H1 (cell line): ENCODE data around the gene ITGA3. TPM values are rescaled to one million over a fixed set of nuclear protein-coding genes. Genes with fewer than 3 reads are reported as not detected.

Experiments used
- CTCF ChIA-PET: fragments of 300-600 bp; sonication (Branson Sonifier 250); formaldehyde crosslinking; loops from one replicate; lab custom pipeline; 2021; ENCODE audit not compliant: partially characterized antibody; lab: Charles Lee
- POLR2A ChIA-PET: fragments of 300-600 bp; sonication (Branson Sonifier 250); formaldehyde crosslinking; loops from one replicate; lab custom pipeline; 2021; ENCODE audit warnings: inconsistent platforms; ENCODE audit not compliant: partially characterized antibody; lab: Charles Lee
- DNase-seq, 2 experiments: peaks; one replicate each; pipeline versions ENCODE4 v3.0.0 to v3.0.0-alpha.2; 2010 to 2022; ENCODE audit warnings: low spot score in 2 of 2, low read depth in 1 of 2, mixed read lengths in 1 of 2
- FAIRE-seq: peaks from 2 replicates; lab custom pipeline; 2011; peaks lifted over from hg19 to GRCh38; lab: Jason Lieb, UNC
- H2AFZ ChIP-seq: 2 replicates; pipeline ENCODE4 v1.8.1; 2012; ENCODE audit warnings: low read length, inconsistent platforms
- H2AK5ac ChIP-seq: 2 replicates; pipeline ENCODE4 v1.6.1; 2013; ENCODE audit warnings: low read depth, low read length
- H2BK120ac ChIP-seq: replicated peaks from 2 replicates; pipeline ENCODE3; 2013; ENCODE audit warnings: low read depth, low read length, inconsistent platforms
- H2BK12ac ChIP-seq: 2 replicates; pipeline ENCODE4 v1.6.1; 2013; ENCODE audit warnings: low read depth, low read length
- H2BK15ac ChIP-seq: 2 replicates; pipeline ENCODE4 v1.6.1; 2013; ENCODE audit warnings: low read length
- H2BK20ac ChIP-seq: 2 replicates; pipeline ENCODE4 v1.6.1; 2013; ENCODE audit warnings: low read length
- H2BK5ac ChIP-seq: 2 replicates; pipeline ENCODE4 v1.6.1; 2013; ENCODE audit warnings: low read depth, low read length
- H3K14ac ChIP-seq: 2 replicates; pipeline ENCODE4 v1.6.1; 2013; ENCODE audit warnings: inconsistent platforms; ENCODE audit not compliant: insufficient read length
- H3K18ac ChIP-seq: 2 replicates; pipeline ENCODE4 v1.6.1; 2013; ENCODE audit warnings: low read length; ENCODE audit errors: extremely low read depth
- H3K23ac ChIP-seq: 2 replicates; pipeline ENCODE4 v1.6.1; 2013; ENCODE audit warnings: inconsistent platforms; ENCODE audit not compliant: insufficient read length
- H3K23me2 ChIP-seq: 2 replicates; pipeline ENCODE4 v1.6.1; 2013; ENCODE audit warnings: low read depth, low read length
- H3K27ac ChIP-seq: 2 replicates; pipeline ENCODE4 v1.6.1; 2011; ENCODE audit warnings: low read depth, low read length, inconsistent platforms
- H3K27me3 ChIP-seq, 4 experiments: replicated peaks in 1 of 4; 1 replicate in 1 of 4; 2 replicates in 3 of 4; pipeline versions ENCODE4 v1.6.1 to v1.8.1; 2011 to 2013; ENCODE audit warnings: low read length in 3 of 4, mild to moderate bottlenecking in 3 of 4, inconsistent platforms in 2 of 4, mixed read lengths in 2 of 4, moderate library complexity in 1 of 4; ENCODE audit not compliant: control insufficient read depth in 3 of 4, insufficient read depth in 3 of 4; ENCODE audit errors: extremely low read depth in 1 of 4
- H3K36me3 ChIP-seq, 4 experiments: 2 replicates each; pipeline versions ENCODE4 v1.6.1 to v1.8.1; 2011 to 2013; ENCODE audit warnings: mild to moderate bottlenecking in 4 of 4, low read length in 3 of 4, moderate library complexity in 2 of 4, control low read depth in 1 of 4, inconsistent platforms in 1 of 4; ENCODE audit not compliant: insufficient read depth in 4 of 4, control insufficient read depth in 2 of 4
- H3K4ac ChIP-seq: replicated peaks from 2 replicates; pipeline ENCODE3; 2013; ENCODE audit warnings: low read length, low read depth, mixed read lengths, inconsistent platforms; ENCODE audit not compliant: insufficient read length
- H3K4me1 ChIP-seq, 4 experiments: replicated peaks in 1 of 4; 1 replicate in 1 of 4; 2 replicates in 3 of 4; pipeline versions ENCODE4 v1.6.1 to v1.8.1; 2011 to 2013; ENCODE audit warnings: low read length in 3 of 4, inconsistent platforms in 2 of 4, mixed read lengths in 1 of 4; ENCODE audit not compliant: insufficient read depth in 4 of 4, control insufficient read depth in 3 of 4
- H3K4me2 ChIP-seq, 2 experiments: 2 replicates each; pipeline versions ENCODE4 v1.6.1 to v1.8.1; 2011 to 2013; ENCODE audit warnings: low read depth in 2 of 2, low read length in 2 of 2, control low read depth in 1 of 2, inconsistent platforms in 1 of 2, mild to moderate bottlenecking in 1 of 2; ENCODE audit not compliant: insufficient read depth in 1 of 2
- H3K4me3 ChIP-seq, 4 experiments: fragments of 200-600, 300-600 bp in 1 of 4; sonication (generic), shearing (Covaris generic), sonication (Bioruptor Twin) in 1 of 4; 2 replicates each; pipeline versions ENCODE4 v1.5.1 to v1.8.1; 2011 to 2016; ENCODE audit warnings: low read length in 4 of 4, low read depth in 3 of 4, control low read depth in 2 of 4, inconsistent platforms in 2 of 4, mild to moderate bottlenecking in 2 of 4, mixed read lengths in 1 of 4, moderate library complexity in 1 of 4; ENCODE audit not compliant: insufficient read depth in 2 of 4; ENCODE audit errors: extremely low read depth in 1 of 4
- H3K56ac ChIP-seq: replicated peaks from 2 replicates; pipeline ENCODE3; 2013; ENCODE audit warnings: low read depth, mild to moderate bottlenecking, mixed read lengths, low read length, inconsistent platforms; ENCODE audit not compliant: insufficient read length
- H3K79me1 ChIP-seq: 2 replicates; pipeline ENCODE4 v1.6.1; 2013; ENCODE audit warnings: low read depth, low read length, control low read depth
- H3K79me2 ChIP-seq, 2 experiments: 2 replicates each; pipeline versions ENCODE4 v1.6.1 to v1.8.1; 2012 to 2013; ENCODE audit warnings: low read length in 2 of 2, mild to moderate bottlenecking in 2 of 2, inconsistent platforms in 1 of 2; ENCODE audit not compliant: insufficient read depth in 2 of 2, control insufficient read depth in 1 of 2
- H3K9ac ChIP-seq, 4 experiments: replicated peaks in 1 of 4; 1 replicate in 1 of 4; 2 replicates in 3 of 4; pipeline versions ENCODE4 v1.6.1 to v1.8.1; 2011 to 2013; ENCODE audit warnings: low read depth in 3 of 4, low read length in 3 of 4, control low read depth in 2 of 4, mild to moderate bottlenecking in 2 of 4, moderate library complexity in 2 of 4, inconsistent platforms in 1 of 4; ENCODE audit errors: extremely low read depth in 1 of 4
- H3K9me3 ChIP-seq, 2 experiments: 2 replicates each; pipeline versions ENCODE4 v1.6.1 to v1.8.1; 2012 to 2013; ENCODE audit warnings: mild to moderate bottlenecking in 2 of 2, moderate library complexity in 2 of 2, control low read depth in 1 of 2, inconsistent platforms in 1 of 2, low read depth in 1 of 2, low read length in 1 of 2, mixed read lengths in 1 of 2; ENCODE audit not compliant: insufficient read depth in 2 of 2
- H4K20me1 ChIP-seq, 2 experiments: replicated peaks in 1 of 2; 2 replicates each; pipeline versions ENCODE3 to v1.8.1; 2011 to 2013; ENCODE audit warnings: inconsistent platforms in 2 of 2, low read length in 2 of 2, mild to moderate bottlenecking in 1 of 2; ENCODE audit not compliant: insufficient read depth in 2 of 2, control insufficient read depth in 1 of 2
- H4K5ac ChIP-seq: 2 replicates; pipeline ENCODE4 v1.6.1; 2013; ENCODE audit warnings: low read length, low read depth, mixed read lengths, inconsistent platforms; ENCODE audit not compliant: insufficient read length
- H4K8ac ChIP-seq: 2 replicates; pipeline ENCODE4 v1.8.0; 2013; ENCODE audit warnings: mild to moderate bottlenecking, moderate library complexity, low read length, inconsistent platforms; ENCODE audit not compliant: insufficient read depth; ENCODE audit errors: extremely low read depth
- H4K91ac ChIP-seq: replicated peaks from 2 replicates; pipeline ENCODE3; 2013; ENCODE audit warnings: low read length, mixed read lengths, inconsistent platforms; ENCODE audit not compliant: insufficient read length
- ASH2L ChIP-seq: fragments of 200-600, 300-600 bp; sonication (generic); IDR thresholded peaks from one replicate; pipeline ENCODE4 v1.7.1; 2017; ENCODE audit warnings: low read length
- BRCA1 ChIP-seq: IDR thresholded peaks from 2 replicates; pipeline ENCODE4 v1.6.1; 2012; ENCODE audit warnings: low read depth, low read length, improper control_type of control experiment
- EZH2 ChIP-seq: fragments of 200-600 bp; sonication (generic); IDR thresholded peaks from 2 replicates; pipeline ENCODE4 v1.7.1; 2012; ENCODE audit warnings: low read depth, mild to moderate bottlenecking, moderate library complexity, low read length, inconsistent platforms; ENCODE audit not compliant: severe bottlenecking
- HDAC6 ChIP-seq: IDR thresholded peaks from one replicate; pipeline ENCODE4 v1.7.1; 2012; ENCODE audit warnings: low read depth, mild to moderate bottlenecking, inconsistent platforms, low read length, moderate library complexity
- KDM1A ChIP-seq: fragments of 200-600, 300-600 bp; sonication (generic); IDR thresholded peaks from 2 replicates; pipeline ENCODE4 v1.7.1; 2016; ENCODE audit warnings: mild to moderate bottlenecking, low read length, borderline replicate concordance
- PHF8 ChIP-seq: fragments of 200-600 bp; sonication (generic); conservative IDR thresholded peaks from 2 replicates; pipeline ENCODE4 v1.7.1; 2012; ENCODE audit warnings: low read depth, mild to moderate bottlenecking, inconsistent platforms, low read length, moderate library complexity
- SIX5 ChIP-seq: IDR thresholded peaks from 2 replicates; pipeline ENCODE4 v1.6.1; 2011; ENCODE audit warnings: mild to moderate bottlenecking, low read depth, low read length
- SRF ChIP-seq: IDR thresholded peaks from 2 replicates; pipeline ENCODE4 v1.6.1; 2011; ENCODE audit warnings: mild to moderate bottlenecking, low read depth, low read length, moderate library complexity
- WGBS, 2 experiments: shearing (Covaris generic) in 1 of 2; methylation state at CpG; one replicate each; pipeline versions ENCODE4 v1.1.6 to v1.1.7; 2013 to 2015; ENCODE audit warnings: low lambda C conversion rate in 2 of 2, mixed read lengths in 2 of 2, inconsistent platforms in 1 of 2, low coverage in 1 of 2, missing lambda C conversion rate in 1 of 2; ENCODE audit not compliant: insufficient replicate concordance in 2 of 2, insufficient coverage in 1 of 2, insufficient read length in 1 of 2; ENCODE audit errors: extremely low coverage in 1 of 2, missing lambda C conversion rate in 1 of 2; 5-methylcytosine and 5-hydroxymethylcytosine counted together
- polyA plus RNA-seq, 7 experiments: library from polyadenylated mRNA; depleted of rRNA in 3 of 7; stranded (reverse) in 5 of 7; unstranded in 2 of 7; fragments of >200 nt in 5 of 7; fragments of 200-250 nt in 2 of 7; gene quantifications; 1 replicate in 5 of 7; 2 replicates in 1 of 7; 4 replicates in 1 of 7; pipeline versions ENCODE4 v1.2.1 to v1.2.3, GENCODE V29; 2011 to 2013; ENCODE audit warnings: missing spikeins in 2 of 7, mixed read lengths in 2 of 7
- total RNA-seq: library from RNA; stranded (reverse); fragmentation: NEBNext Ultra II Directional; extraction: Animal tissue kit (Norgen Biotek cat#: 25700); gene quantifications from 2 replicates; pipeline ENCODE4 v1.2.1, GENCODE V29; 2021
- TF ChIP-seq, protein P1 (sequence below): IDR thresholded peaks from 2 replicates; pipeline ENCODE4 v1.6.1; 2011; ENCODE audit warnings: low read depth, mild to moderate bottlenecking, low read length; ENCODE audit not compliant: insufficient read depth
- TF ChIP-seq, protein P2 (sequence below): IDR thresholded peaks from 2 replicates; pipeline ENCODE4 v1.6.1; 2012; ENCODE audit warnings: inconsistent platforms
- TF ChIP-seq, protein P3 (sequence below): IDR thresholded peaks from 2 replicates; pipeline ENCODE4 v1.6.1; 2012; ENCODE audit warnings: low read length, inconsistent platforms

Gene ITGA3
- total and polyA plus RNA-seq, 2 of the 8 experiments (the other 6 are each of a cell fraction or from before 2014, with no cell fraction given): 24.0 to 24.2 TPM

DNA sequence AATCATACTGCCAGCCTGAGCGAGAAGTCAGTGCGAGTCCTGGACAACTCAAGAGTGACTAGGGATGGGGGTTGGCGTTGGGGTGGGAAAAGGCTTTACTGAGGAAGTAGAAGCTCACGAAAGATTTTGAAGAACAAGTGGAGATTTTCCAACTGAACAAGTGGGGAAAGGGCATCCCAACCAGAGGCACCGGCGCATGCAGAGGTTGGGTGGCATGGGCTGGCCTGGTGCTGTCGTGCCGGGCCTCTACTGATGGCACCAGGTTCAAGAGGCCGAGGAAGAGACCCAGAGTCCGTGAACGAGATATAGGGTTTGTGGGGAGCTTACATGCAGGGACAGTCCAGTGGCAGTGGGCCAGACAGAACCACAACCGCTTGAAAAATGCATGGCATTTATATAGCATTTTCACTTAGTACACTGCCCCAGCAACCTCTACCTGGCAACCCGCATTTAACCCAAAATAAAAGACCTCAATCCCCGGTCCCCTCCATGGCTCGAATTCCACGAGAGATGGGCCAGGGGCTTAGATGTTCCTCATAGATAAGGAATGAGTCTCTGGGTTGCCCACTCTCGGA, 7.7 kb upstream of the ITGA3 start:
- Histone ChIP-seq H2BK12ac (peak overlapping the region; percentile 0; the same call in 1 of the 2 replicates), H3K9me3 (no peaks in the 10 kb centered on the region), H2BK15ac (no peak overlapping the region), H3K79me1 (no peaks in the 10 kb centered on the region), H3K79me2 (no peaks in the 10 kb centered on the region), H3K4ac (no peak overlapping the region), H4K91ac (no peak overlapping the region), H3K4me1 (peaks cover 9 to 19% (median 14%) of the 10 kb centered on the region in 4 experiments), H2BK5ac (no peak overlapping the region), H3K23me2 (no peaks in the 10 kb centered on the region), H3K27me3 (no peaks in the 10 kb centered on the region), H3K36me3 (no peaks in the 10 kb centered on the region), H2AFZ (no peak overlapping the region), H3K4me2 (no peak overlapping the region), H3K56ac (no peak overlapping the region), H2BK20ac (no peak overlapping the region), H2AK5ac (no peak overlapping the region), H3K27ac (no peak overlapping the region), H3K4me3 (no peak overlapping the region), H3K18ac (no peak overlapping the region), H3K14ac (no peak overlapping the region), H4K5ac (no peak overlapping the region), H3K9ac (no peak overlapping the region), H4K8ac (no peak overlapping the region; the same call in 1 of the 2 replicates), H4K20me1 (no peaks in the 10 kb centered on the region), H2BK120ac (no peak overlapping the region), H3K23ac (no peak overlapping the region)
- FAIRE-seq (no peak), DNase-seq (no peak)
- 97% methylated on average over 17 of the region's 17 CpGs; no CpG with 5 or more reads in 1 of the 2 experiments for WGBS, 2 experiments
- ChIA-PET POLR2A (interaction anchor here (0.7 to 0.8 kb wide), 2 partner anchors 17 to 20 kb away, joined by 3 read pairs; no protein-coding TSS in a partner anchor), CTCF (interaction anchor here (0.6 to 1.5 kb wide), 5 partner anchors 8 to 250 kb away, joined by 3 to 4 read pairs (median 3); partner anchors contain the start of gene ITGA3)
- TF ChIP-seq KDM1A: no peak
- TF ChIP-seq, protein P1, sequence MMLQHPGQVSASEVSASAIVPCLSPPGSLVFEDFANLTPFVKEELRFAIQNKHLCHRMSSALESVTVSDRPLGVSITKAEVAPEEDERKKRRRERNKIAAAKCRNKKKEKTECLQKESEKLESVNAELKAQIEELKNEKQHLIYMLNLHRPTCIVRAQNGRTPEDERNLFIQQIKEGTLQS: no peak
- TF ChIP-seq EZH2: no peak
- no peak for TF ChIP-seq HDAC6
- no peak for TF ChIP-seq ASH2L
- TF ChIP-seq PHF8: no peak
- TF ChIP-seq BRCA1: no peak
- TF ChIP-seq, protein P2, sequence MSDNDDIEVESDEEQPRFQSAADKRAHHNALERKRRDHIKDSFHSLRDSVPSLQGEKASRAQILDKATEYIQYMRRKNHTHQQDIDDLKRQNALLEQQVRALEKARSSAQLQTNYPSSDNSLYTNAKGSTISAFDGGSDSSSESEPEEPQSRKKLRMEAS: no peak
- TF ChIP-seq, protein P3, sequence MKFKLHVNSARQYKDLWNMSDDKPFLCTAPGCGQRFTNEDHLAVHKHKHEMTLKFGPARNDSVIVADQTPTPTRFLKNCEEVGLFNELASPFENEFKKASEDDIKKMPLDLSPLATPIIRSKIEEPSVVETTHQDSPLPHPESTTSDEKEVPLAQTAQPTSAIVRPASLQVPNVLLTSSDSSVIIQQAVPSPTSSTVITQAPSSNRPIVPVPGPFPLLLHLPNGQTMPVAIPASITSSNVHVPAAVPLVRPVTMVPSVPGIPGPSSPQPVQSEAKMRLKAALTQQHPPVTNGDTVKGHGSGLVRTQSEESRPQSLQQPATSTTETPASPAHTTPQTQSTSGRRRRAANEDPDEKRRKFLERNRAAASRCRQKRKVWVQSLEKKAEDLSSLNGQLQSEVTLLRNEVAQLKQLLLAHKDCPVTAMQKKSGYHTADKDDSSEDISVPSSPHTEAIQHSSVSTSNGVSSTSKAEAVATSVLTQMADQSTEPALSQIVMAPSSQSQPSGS: no peak
- TF ChIP-seq SIX5: no peak
- TF ChIP-seq SRF: no peak
